HepG2 (cell line): ENCODE results near the gene PRR23E. TPM values are rescaled to one million over a fixed set of nuclear protein-coding genes. Genes with fewer than 3 reads are reported as not detected.

ENCODE experiments used
- ATAC-seq: fragments of 200-7000 bp; cut with Tn5 transposase; 3 replicates; pipeline ENCODE4 v1.9.1; 2020; ENCODE audit warnings: mild to moderate bottlenecking, moderate library complexity
- BruUV-seq: library from RNA; stranded (reverse); fragments of 400-500 nt; replicated peaks from 2 replicates; lab custom pipeline; 2021; lab: Mats Ljungman, UMichigan
- CTCF ChIA-PET: fragments of 300-600 bp; formaldehyde crosslinking; extraction: SDS; loops from one replicate; lab custom pipeline; 2021; ENCODE audit warnings: low total read pairs, inconsistent platforms, low intra/inter-chr PET ratio; lab: Yijun Ruan, JAX
- POLR2A ChIA-PET: fragments of 350-600 bp; sonication (Branson Sonifier 250); formaldehyde crosslinking; loops from one replicate; lab custom pipeline; 2020; ENCODE audit warnings: antibody characterized with exemption, inconsistent platforms; lab: Yijun Ruan, JAX
- DNase-seq: peaks from one replicate; pipeline ENCODE4 v3.0.0-alpha.2; 2015; ENCODE audit warnings: low spot score
- FAIRE-seq: peaks from 3 replicates; lab custom pipeline; 2011; peaks lifted over from hg19 to GRCh38; lab: Jason Lieb, UNC
- H2AFZ ChIP-seq: one replicate; pipeline ENCODE4 v1.6.1; 2011; ENCODE audit warnings: low read length, inconsistent platforms
- H3K27ac ChIP-seq: fragments of 300-600 bp; 3 replicates; pipeline ENCODE4 v1.8.0; 2011; ENCODE audit warnings: mixed run types, mild to moderate bottlenecking, mixed read lengths, low read length, inconsistent platforms; ENCODE audit not compliant: insufficient read depth; ENCODE audit errors: extremely low read length
- H3K27me3 ChIP-seq, 2 experiments: fragments of 200-600 bp in 1 of 2; 2 replicates in 1 of 2; 3 replicates in 1 of 2; pipeline versions ENCODE4 v1.6.0 to v1.8.0; 2011; ENCODE audit warnings: low read length in 2 of 2, mild to moderate bottlenecking in 2 of 2, moderate library complexity in 2 of 2, inconsistent platforms in 1 of 2; ENCODE audit not compliant: insufficient read depth in 2 of 2, control insufficient read depth in 1 of 2
- H3K36me3 ChIP-seq, 2 experiments: fragments of 200-600 bp in 1 of 2; replicated peaks in 1 of 2; 2 replicates in 1 of 2; 3 replicates in 1 of 2; pipeline versions ENCODE4 v1.5.1 to v1.8.0; 2011; ENCODE audit warnings: low read length in 2 of 2, inconsistent platforms in 1 of 2; ENCODE audit not compliant: insufficient read depth in 2 of 2, control insufficient read depth in 1 of 2
- H3K4me1 ChIP-seq: 2 replicates; pipeline ENCODE4 v1.5.1; 2012; ENCODE audit warnings: low read length, inconsistent platforms; ENCODE audit not compliant: insufficient read depth
- H3K4me2 ChIP-seq: 2 replicates; pipeline ENCODE4 v1.6.0; 2011; ENCODE audit warnings: low read depth, low read length, inconsistent platforms
- H3K4me3 ChIP-seq, 3 experiments: fragments of 200-600 bp in 1 of 3; sonication (generic), shearing (Covaris generic) in 1 of 3; replicated peaks in 1 of 3; 2 replicates each; pipeline ENCODE4 v1.5.1; 2011 to 2016; ENCODE audit warnings: low read length in 3 of 3, inconsistent platforms in 2 of 3, low read depth in 2 of 3, mild to moderate bottlenecking in 2 of 3, control low read depth in 1 of 3, mixed read lengths in 1 of 3; ENCODE audit not compliant: insufficient read depth in 1 of 3
- H3K79me2 ChIP-seq: one replicate; pipeline ENCODE4 v1.6.1; 2011; ENCODE audit warnings: low read length, inconsistent platforms; ENCODE audit not compliant: insufficient read depth
- H3K9ac ChIP-seq: 2 replicates; pipeline ENCODE4 v1.6.0; 2011; ENCODE audit warnings: mild to moderate bottlenecking, low read depth, low read length, inconsistent platforms; ENCODE audit not compliant: insufficient read depth
- H3K9me3 ChIP-seq: 2 replicates; pipeline ENCODE4 v1.5.1; 2012; ENCODE audit warnings: mild to moderate bottlenecking, low read length
- H4K20me1 ChIP-seq: 2 replicates; pipeline ENCODE4 v1.6.0; 2011; ENCODE audit warnings: inconsistent platforms, mild to moderate bottlenecking, low read length, moderate library complexity; ENCODE audit not compliant: insufficient read depth
- ASH2L ChIP-seq: fragments of 300-600, 200-600 bp; sonication (generic); IDR thresholded peaks from 2 replicates; pipeline ENCODE4 v1.7.0; 2017; ENCODE audit warnings: low read depth, mild to moderate bottlenecking, moderate library complexity, mixed read lengths, low read length; ENCODE audit not compliant: insufficient read length
- ATF2 ChIP-seq: sonication (generic); formaldehyde crosslinking; IDR thresholded peaks from 2 replicates; pipeline ENCODE4 v1.4.0; 2020; ENCODE audit warnings: missing genetic modification reagents
- CBFB ChIP-seq: sonication (generic); formaldehyde crosslinking; IDR thresholded peaks from 2 replicates; pipeline ENCODE4 v1.4.0; 2020; ENCODE audit warnings: missing genetic modification reagents
- FIP1L1 ChIP-seq: fragments of 200-400 bp; formaldehyde crosslinking; IDR thresholded peaks from 2 replicates; pipeline ENCODE4 v1.6.1; 2018; ENCODE audit warnings: low read depth, mild to moderate bottlenecking, low read length, moderate library complexity, borderline replicate concordance; ENCODE audit not compliant: insufficient read depth
- KDM6A ChIP-seq: IDR thresholded peaks from 2 replicates; pipeline ENCODE4 v1.6.1; 2016; ENCODE audit warnings: low read depth
- MED8 ChIP-seq: sonication (generic); formaldehyde crosslinking; IDR thresholded peaks from 2 replicates; pipeline ENCODE4 v1.8.1; 2023; ENCODE audit warnings: mild to moderate bottlenecking, missing genetic modification reagents; ENCODE audit not compliant: insufficient replicate concordance
- MEF2D ChIP-seq: sonication (generic); formaldehyde crosslinking; IDR thresholded peaks from 2 replicates; pipeline ENCODE4 v1.5.1; 2020; ENCODE audit warnings: mild to moderate bottlenecking, missing genetic modification reagents
- MLX ChIP-seq: IDR thresholded peaks from 2 replicates; pipeline ENCODE4 v1.6.1; 2016
- NFE2L2 ChIP-seq: fragments of 150-350 bp; IDR thresholded peaks from 2 replicates; pipeline ENCODE4 v1.6.1; 2014; ENCODE audit warnings: low read length
- NR2F2 ChIP-seq: IDR thresholded peaks from 2 replicates; pipeline ENCODE4 v1.6.1; 2012; ENCODE audit warnings: low read depth, inconsistent platforms, borderline replicate concordance
- ZMAT3 ChIP-seq: sonication (generic); formaldehyde crosslinking; conservative IDR thresholded peaks from 2 replicates; pipeline ENCODE4 v1.7.0; 2021; ENCODE audit warnings: missing genetic modification reagents
- ZNF142 ChIP-seq: sonication (generic); formaldehyde crosslinking; IDR thresholded peaks from 2 replicates; pipeline ENCODE4 v1.4.0; 2020; ENCODE audit warnings: missing genetic modification reagents
- ZNF256 ChIP-seq: sonication (generic); formaldehyde crosslinking; conservative IDR thresholded peaks from 2 replicates; pipeline ENCODE4 v1.4.0; 2020; ENCODE audit warnings: missing genetic modification reagents
- ZNF83 ChIP-seq: sonication (generic); formaldehyde crosslinking; IDR thresholded peaks from 2 replicates; pipeline ENCODE4 v1.4.0; 2020; ENCODE audit warnings: missing genetic modification reagents, mild to moderate bottlenecking, borderline replicate concordance
- ZZZ3 ChIP-seq: sonication (generic); formaldehyde crosslinking; IDR thresholded peaks from 2 replicates; pipeline ENCODE4 v1.4.0; 2020; ENCODE audit warnings: missing genetic modification reagents, mild to moderate bottlenecking, borderline replicate concordance
- WGBS: methylation state at CpG from one replicate; pipeline ENCODE4 v1.1.6; 2017; ENCODE audit warnings: low lambda C conversion rate; 5-methylcytosine and 5-hydroxymethylcytosine counted together
- in situ Hi-C: cut with HindIII; loops from 2 replicates; pipeline ENCODE4 v1.10.0; 2017; ENCODE audit warnings: low pct_unique_long_range_greater_than_20kb; ENCODE audit not compliant: extremely low pct_ligation_motif_present
- intact Hi-C: fragments of 100-400 bp; cut with micrococcal nuclease; formaldehyde crosslinking; loops from one replicate; pipeline ENCODE4 v1.10.0; 2022; ENCODE audit not compliant: unreplicated experiment
- polyA plus RNA-seq, 8 experiments: library from polyadenylated mRNA; depleted of rRNA in 3 of 8; stranded (reverse) in 7 of 8; unstranded in 1 of 8; fragments of >200 nt; fragmentation: Illumina TruSeq in 4 of 8; extraction: Trizol in 4 of 8; gene quantifications; 2 replicates each; pipeline versions ENCODE4 v1.2.1 to v1.2.3, GENCODE V29; 2011 to 2016; ENCODE audit warnings: low read depth in 4 of 8, missing spikeins in 1 of 8, mixed read lengths in 1 of 8; ENCODE audit not compliant: insufficient read depth in 1 of 8
- total RNA-seq, 5 experiments: library from RNA; depleted of rRNA; stranded (reverse); fragments of >200 nt; fragmentation: Illumina TruSeq; extraction: Trizol; gene quantifications; 2 replicates each; pipeline ENCODE4 v1.2.3, GENCODE V29; 2016; ENCODE audit warnings: low read depth in 1 of 5

PRR23E gene
- total and polyA plus RNA-seq, 2 of the 13 experiments (the other 11 are each of a cell fraction or from before 2014, with no cell fraction given) = not detected

GRCh38 chr3:127173516-127174166 is 19.3 kb upstream of the PRR23E start:
- no peaks in the 10 kb centered on the region for H3K79me2 ChIP-seq
- POLR2A ChIA-PET = no interaction called here
- ATAC-seq = no peak
- no peaks in the 10 kb centered on the region for H4K20me1 ChIP-seq
- no peaks in the 10 kb centered on the region for H3K9me3 ChIP-seq
- CTCF ChIA-PET = no interaction called here
- no peak overlapping the region for H3K9ac ChIP-seq
- H3K4me2 ChIP-seq = no peak overlapping the region
- DNase-seq = no peak
- in situ Hi-C loops (loop anchor here (5.0 kb wide), 1 partner anchor 421 kb away; no protein-coding TSS in a partner anchor), intact Hi-C loops (no loop called here)
- H3K4me1 ChIP-seq = no peaks in the 10 kb centered on the region
- no peak overlapping the region for H2AFZ ChIP-seq
- no TSS peak for BruUV-seq
- no peak for FAIRE-seq
- H3K27me3 ChIP-seq = peaks cover 0 to 22% of the 10 kb centered on the region in 2 experiments; a peak in 3 of 5 replicates
- WGBS = 17% methylated on average over 1 of the region's 5 CpGs
- no peak overlapping the region for H3K4me3 ChIP-seq
- no peak overlapping the region for H3K27ac ChIP-seq
- H3K36me3 ChIP-seq = no peaks in the 10 kb centered on the region
- TF ChIP-seq MED8 = no peak
- no peak for TF ChIP-seq FIP1L1
- no peak for TF ChIP-seq ZNF83 (CRISPR knock-in tag)
- no peak for TF ChIP-seq KDM6A (CRISPR knock-in tag)
- no peak for TF ChIP-seq ASH2L
- TF ChIP-seq NFE2L2 = no peak
- TF ChIP-seq ZZZ3 (CRISPR knock-in tag) = no peak
- TF ChIP-seq CBFB = no peak
- no peak for TF ChIP-seq NR2F2
- no peak for TF ChIP-seq ZNF142
- TF ChIP-seq ZMAT3 (CRISPR knock-in tag) = no peak
- TF ChIP-seq MEF2D (CRISPR knock-in tag) = no peak
- TF ChIP-seq ZNF256 = no peak
- no peak for TF ChIP-seq MLX (CRISPR knock-in tag)
- TF ChIP-seq ATF2 (CRISPR knock-in tag) = no peak
